Spleen (tissue), 7 donors: ENCODE data around the gene NOD1.

ENCODE experiments used
- CTCF ChIP-seq, 11 experiments: fragments of 200-600 bp in 7 of 11; fragments of 450-650 bp in 4 of 11; sonication (generic) in 4 of 11; IDR thresholded peaks in 8 of 11; conservative IDR thresholded peaks in 3 of 11; 1 replicate in 7 of 11; 2 replicates in 4 of 11; pipeline versions ENCODE4 v1.4.0 to v1.8.0; 2016 to 2021; ENCODE audit warnings: antibody characterized with exemption in 11 of 11, inconsistent platforms in 4 of 11, mild to moderate bottlenecking in 1 of 11
- POLR2A ChIP-seq, 3 donors: fragments of 450-650 bp; IDR thresholded peaks; one replicate each; pipeline ENCODE4 v1.5.1; 2017; ENCODE audit warnings: antibody characterized with exemption in 3 of 3, mild to moderate bottlenecking in 1 of 3
- donor health status: DM: no; HTN: no; CAD: no; lungs with moderate emphysema.
- donor health status: DM: no; HTN: no; CAD: no.
- donor health status: DM: no; HTN: no; CAD: no.

- TF ChIP-seq CTCF (IDR thresholded peaks at IDR 0.05 in 8 of 11, conservative IDR thresholded peaks at IDR 0.05 in 3 of 11), result no peak
- TF ChIP-seq POLR2A (IDR thresholded peaks at IDR 0.05), result no peak
Measured at GRCh38 chr7:30521532-30521931, 42.9 kb upstream of the NOD1 start.
